C4-2B (cell line): ENCODE measurements around the gene CEP57L1.
"Not testable (repeated sequence)": the region's sequence is repeated elsewhere in the genome, so short reads cannot be mapped to it uniquely, and the experiment has no call there.

Experiments used
- H3K27ac ChIP-seq: fragments of 450-650 bp; 2 replicates; pipeline ENCODE4 v1.5.1; 2017
- CTCF ChIP-seq: fragments of 450-650 bp; conservative IDR thresholded peaks from 2 replicates; pipeline ENCODE4 v1.5.1; 2017; ENCODE audit warnings: mild to moderate bottlenecking
- ZFX ChIP-seq: fragments of 450-650 bp; IDR thresholded peaks from 2 replicates; pipeline ENCODE4 v1.6.1; 2017

The CEP57L1 gene

GRCh38 chr6:109082188-109082577, 13.1 kb upstream of the CEP57L1 start:
- no peak for TF ChIP-seq ZFX
- no peak for TF ChIP-seq CTCF
- H3K27ac ChIP-seq, result no peak overlapping the region

GRCh38 chr6:109083657-109084056, 11.7 kb upstream of the CEP57L1 start:
- no peak for TF ChIP-seq CTCF
- TF ChIP-seq ZFX, result no peak
- H3K27ac ChIP-seq, result no peak overlapping the region

DNA sequence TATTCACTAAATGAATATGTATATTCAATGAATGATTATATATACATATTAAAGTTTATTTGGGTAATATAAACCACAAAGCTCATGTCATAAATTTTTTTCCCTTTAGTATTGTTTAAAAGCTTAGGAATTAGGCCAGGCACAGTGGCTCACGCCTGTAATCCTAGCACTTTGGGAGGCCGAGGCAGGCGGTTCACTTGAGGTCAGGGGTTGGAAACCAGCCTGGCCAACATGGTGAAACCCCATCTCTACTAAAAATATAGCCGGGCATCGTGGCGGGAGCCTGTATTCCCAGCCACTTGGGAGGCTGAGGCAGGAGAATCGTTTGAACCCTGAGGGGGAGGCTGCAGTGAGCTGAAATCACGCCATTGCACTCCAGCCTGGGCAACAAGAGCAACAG, 11.2 kb upstream of the CEP57L1 start:
- H3K27ac ChIP-seq, result not testable (repeated sequence)

GRCh38 chr6:109087661-109088264, 7.5 kb upstream of the CEP57L1 start:
- TF ChIP-seq CTCF (no peak), ZFX (no peak)
- H3K27ac ChIP-seq, result no peak overlapping the region

DNA sequence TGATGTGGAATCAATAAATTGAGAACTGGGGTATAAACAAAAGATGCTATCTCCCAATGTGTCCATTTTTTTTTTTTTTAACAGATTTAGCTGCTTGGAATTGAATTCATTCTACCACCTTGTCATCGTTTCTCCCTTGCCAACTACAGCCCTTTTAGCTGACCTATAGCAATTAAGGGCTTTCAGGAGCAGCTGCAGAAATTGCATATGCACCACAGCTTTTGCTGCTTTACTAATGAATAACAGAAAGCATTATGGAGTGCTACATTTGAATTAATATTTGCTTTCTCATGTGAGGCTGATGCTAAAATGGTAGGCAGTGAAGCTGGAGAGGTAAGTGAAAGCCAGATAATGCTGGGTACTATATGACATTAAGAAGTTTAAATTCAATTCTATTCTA, 6.3 kb upstream of the CEP57L1 start:
- no peak overlapping the region for H3K27ac ChIP-seq
- TF ChIP-seq CTCF (no peak), ZFX (no peak)

DNA sequence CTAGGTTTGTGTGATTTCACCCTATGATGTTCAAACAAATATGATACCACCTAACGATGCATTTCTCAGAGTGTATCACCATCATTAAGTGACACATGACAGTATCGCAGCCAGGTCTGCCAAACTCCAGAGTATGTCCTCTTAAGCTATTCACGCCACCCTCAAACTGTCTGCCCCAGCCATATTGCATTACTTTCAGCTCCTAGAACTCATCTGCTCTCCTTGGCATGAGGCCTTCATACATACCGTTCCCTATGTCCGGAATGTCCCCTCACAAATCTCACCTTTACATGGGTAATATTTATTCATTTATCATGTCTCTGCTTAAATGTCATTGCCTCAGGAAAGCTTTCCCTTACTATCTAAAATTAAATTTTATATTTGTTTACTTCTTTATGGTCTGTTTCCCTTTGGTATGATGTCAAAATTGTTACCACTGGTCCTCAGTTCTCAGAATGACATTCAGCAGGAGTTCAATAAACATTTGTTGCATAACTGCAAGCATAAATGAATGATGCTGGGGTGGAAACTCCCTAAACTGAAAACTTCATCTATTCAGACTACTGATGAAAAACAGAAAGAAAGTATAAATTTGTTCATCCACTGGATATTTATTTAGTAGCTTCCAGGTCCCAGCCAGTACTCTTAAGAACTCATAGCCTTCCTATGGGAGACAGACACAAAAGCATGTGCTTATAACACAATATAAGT, 3.8 kb upstream of the CEP57L1 start:
- H3K27ac ChIP-seq, result no peak overlapping the region
- TF ChIP-seq CTCF (no peak), ZFX (no peak)

- TF ChIP-seq CTCF (no peak), ZFX (no peak)
- H3K27ac ChIP-seq, result no peak overlapping the region
Observed at GRCh38 chr6:109092074-109092473, 3.2 kb upstream of the CEP57L1 start.
